ENCODE results near the gene DTNB. TPM values are rescaled to one million over a fixed set of nuclear protein-coding genes. Genes with fewer than 3 reads are reported as not detected.

Gene DTNB
- total and polyA plus RNA-seq, 2 donors (not counting 3 experiments of a cell fraction or from before 2014, with no cell fraction given) = 11.5 to 17.0 TPM

GRCh38 chr2:25711675-25712354, 38.4 kb upstream of the DTNB start:
- BruUV-seq (replicated peaks) = no TSS peak
- H3K9me3 ChIP-seq (replicated peaks; ENCODE audit: control insufficient read depth, insufficient read depth, low read length) = no peaks in the 10 kb centered on the region
- H2AFZ ChIP-seq (ENCODE audit: low read depth, low read length) = peak overlapping the region; percentile 86
- no peaks in the 10 kb centered on the region for H3K79me2 ChIP-seq (ENCODE audit: control insufficient read depth, insufficient read depth, low read length)
- H3K9ac ChIP-seq (replicated peaks; ENCODE audit: extremely low read depth, insufficient read depth, low read length) = no peak overlapping the region
- ChIA-PET CTCF (interaction anchor here (1.0 kb wide), 1 partner anchor 12 kb away, joined by 8 read pairs; no protein-coding TSS in a partner anchor), POLR2A (no interaction called here)
- no peak overlapping the region for H3K4me2 ChIP-seq (ENCODE audit: insufficient read depth, low read length)
- dilution Hi-C loops (cut with MboI; ENCODE audit: extremely low pct_ligation_motif_present, low sequenced_read_pairs) = no loop called here
- no peak for FAIRE-seq
- no peaks in the 10 kb centered on the region for H3K9me1 ChIP-seq (replicated peaks; ENCODE audit: control insufficient read depth, extremely low read depth, insufficient read depth, low read length)
- H3K4me1 ChIP-seq (ENCODE audit: control insufficient read depth, extremely low read depth, insufficient read depth, low read length) = no peaks in the 10 kb centered on the region
- DNase-seq (ENCODE audit: low read depth, low spot score) = no peak
- no peaks in the 10 kb centered on the region for H3K36me3 ChIP-seq (ENCODE audit: control insufficient read depth in 2 of 2, extremely low read depth in 1 of 2, insufficient read depth in 2 of 2, low read length in 2 of 2)
- peak overlapping the region in 1 of 3 experiments; percentile 10 for H3K4me3 ChIP-seq (replicated peaks in 1 of 3; ENCODE audit: insufficient read depth in 1 of 3, low read depth in 1 of 3, low read length in 3 of 3)
- intact Hi-C loops (cut with micrococcal nuclease) = no loop called here
- H3K27ac ChIP-seq (ENCODE audit: insufficient read depth, low read depth, low read length) = no peak overlapping the region
- no peak for TF ChIP-seq FOS (IDR thresholded peaks at IDR 0.05; ENCODE audit: borderline replicate concordance, insufficient read depth, low read length)
- no peak for TF ChIP-seq GATA2 (IDR thresholded peaks at IDR 0.05; ENCODE audit: insufficient read depth, insufficient read length, low read depth, low read length)
- TF ChIP-seq CTCF (IDR thresholded peaks at IDR 0.05; ENCODE audit: extremely low read depth in 1 of 2, insufficient read depth in 1 of 2, low read depth in 1 of 2, low read length in 2 of 2) = no peak
- TF ChIP-seq POLR2AphosphoS5 (IDR thresholded peaks at IDR 0.05; ENCODE audit: insufficient read depth, low read depth, low read length) = no peak
- no peak for TF ChIP-seq POLR2A (IDR thresholded peaks at IDR 0.05; ENCODE audit: low read depth, low read length)
- no peak for TF ChIP-seq JUN (IDR thresholded peaks at IDR 0.05; ENCODE audit: borderline replicate concordance, insufficient read depth, insufficient read length, low read depth)
- no peak for TF ChIP-seq MYC (IDR thresholded peaks at IDR 0.05; ENCODE audit: low read depth, low read length)
- TF ChIP-seq MAX (IDR thresholded peaks at IDR 0.05; ENCODE audit: insufficient read depth, insufficient read length) = no peak
- no peak for TF ChIP-seq EZH2 (IDR thresholded peaks at IDR 0.05; ENCODE audit: borderline replicate concordance, low read depth, low read length, severe bottlenecking)
- no peaks in the 10 kb centered on the region for H4K20me1 ChIP-seq (replicated peaks; ENCODE audit: control insufficient read depth, extremely low read depth, insufficient read depth, low read length)
- H3K27me3 ChIP-seq (ENCODE audit: control insufficient read depth in 2 of 2, insufficient read depth in 2 of 2, low read length in 2 of 2) = peaks cover 3% of the 10 kb centered on the region in 2 experiments
